CD14-positive monocyte (primary cell): ENCODE measurements around the gene AQP6. TPM values are rescaled to one million over a fixed set of nuclear protein-coding genes. Genes with fewer than 3 reads are reported as not detected.

ENCODE experiments used
- DNase-seq, 3 donors: peaks; one replicate each; pipeline ENCODE4 v3.0.0-alpha.2; 2011 to 2022
- H2AFZ ChIP-seq: 2 replicates; pipeline ENCODE4 v1.6.0; 2012; ENCODE audit warnings: mild to moderate bottlenecking, low read depth, low read length, inconsistent platforms; ENCODE audit not compliant: insufficient read depth, poor library complexity, severe bottlenecking
- H3K27ac ChIP-seq, 2 donors: 1 replicate in 1 of 2; 2 replicates in 1 of 2; pipeline ENCODE4 v1.5.1; 2012 to 2013; ENCODE audit warnings: low read length in 2 of 2, control low read depth in 1 of 2, inconsistent platforms in 1 of 2, low read depth in 1 of 2, mild to moderate bottlenecking in 1 of 2
- H3K27me3 ChIP-seq, 2 donors: one replicate each; pipeline versions ENCODE4 v1.6.0 to v1.6.1; 2011 to 2013; ENCODE audit warnings: low read length in 2 of 2; ENCODE audit not compliant: control insufficient read depth in 2 of 2, insufficient read depth in 2 of 2
- H3K36me3 ChIP-seq, 2 donors: replicated peaks in 1 of 2; 1 replicate in 1 of 2; 2 replicates in 1 of 2; pipeline versions ENCODE4 v1.5.1 to v1.6.1; 2012 to 2013; ENCODE audit warnings: low read length in 2 of 2, control low read depth in 1 of 2, inconsistent platforms in 1 of 2, mild to moderate bottlenecking in 1 of 2; ENCODE audit not compliant: insufficient read depth in 2 of 2, control insufficient read depth in 1 of 2
- H3K4me1 ChIP-seq, 2 donors: 1 replicate in 1 of 2; 2 replicates in 1 of 2; pipeline versions ENCODE4 v1.5.1 to v1.6.1; 2012 to 2013; ENCODE audit warnings: low read length in 2 of 2, control low read depth in 1 of 2, inconsistent platforms in 1 of 2, mild to moderate bottlenecking in 1 of 2, moderate library complexity in 1 of 2; ENCODE audit not compliant: insufficient read depth in 2 of 2, control insufficient read depth in 1 of 2
- H3K4me2 ChIP-seq: replicated peaks from 2 replicates; pipeline ENCODE3; 2012; ENCODE audit warnings: low read length, moderate library complexity, mild to moderate bottlenecking; ENCODE audit not compliant: poor library complexity, severe bottlenecking; ENCODE audit errors: extremely low read depth
- H3K4me3 ChIP-seq, 3 experiments: fragments of 200-600 bp in 1 of 3; sonication (generic) in 1 of 3; replicated peaks in 1 of 3; 1 replicate in 2 of 3; 2 replicates in 1 of 3; pipeline ENCODE4 v1.5.1; 2011 to 2013; ENCODE audit warnings: low read length in 3 of 3, mild to moderate bottlenecking in 3 of 3, control low read depth in 2 of 3, low read depth in 2 of 3, inconsistent platforms in 1 of 3, moderate library complexity in 1 of 3
- H3K79me2 ChIP-seq: 2 replicates; pipeline ENCODE4 v1.6.0; 2012; ENCODE audit warnings: mild to moderate bottlenecking, control low read depth, inconsistent platforms, low read length, moderate library complexity; ENCODE audit not compliant: insufficient read depth
- H3K9ac ChIP-seq: 2 replicates; pipeline ENCODE4 v1.6.0; 2017; ENCODE audit warnings: low read length, mild to moderate bottlenecking; ENCODE audit not compliant: insufficient read depth, poor library complexity, severe bottlenecking
- H3K9me3 ChIP-seq, 2 donors: replicated peaks in 1 of 2; 1 replicate in 1 of 2; 2 replicates in 1 of 2; pipeline versions ENCODE4 v1.5.1 to v1.6.1; 2012 to 2013; ENCODE audit warnings: low read length in 2 of 2, control low read depth in 1 of 2; ENCODE audit not compliant: control insufficient read depth in 1 of 2, insufficient read depth in 1 of 2
- H4K20me1 ChIP-seq: 2 replicates; pipeline ENCODE4 v1.6.0; 2012; ENCODE audit warnings: mild to moderate bottlenecking, low read length, control low read depth, moderate library complexity; ENCODE audit not compliant: insufficient read depth
- H3K27ac Mint-ChIP-seq, 7 donors: one replicate each; pipeline ENCODE4 v1.8.0; 2020; ENCODE audit warnings: mild to moderate bottlenecking in 7 of 7, mixed read lengths in 7 of 7, moderate library complexity in 6 of 7, inconsistent platforms in 2 of 7
- H3K27me3 Mint-ChIP-seq, 3 donors: one replicate each; pipeline ENCODE4 v1.8.0; 2021 to 2022; ENCODE audit warnings: low read depth in 3 of 3, mild to moderate bottlenecking in 3 of 3, mixed read lengths in 3 of 3, moderate library complexity in 3 of 3, inconsistent platforms in 1 of 3
- H3K36me3 Mint-ChIP-seq, 2 donors: one replicate each; pipeline ENCODE4 v1.8.0; 2020; ENCODE audit warnings: mixed read lengths in 2 of 2, inconsistent platforms in 1 of 2, mild to moderate bottlenecking in 1 of 2
- H3K4me1 Mint-ChIP-seq: one replicate; pipeline ENCODE4 v1.8.0; 2020; ENCODE audit warnings: mild to moderate bottlenecking, mixed read lengths
- H3K4me3 Mint-ChIP-seq, 2 donors: one replicate each; pipeline ENCODE4 v1.8.0; 2020; ENCODE audit warnings: mild to moderate bottlenecking in 2 of 2, mixed read lengths in 2 of 2, moderate library complexity in 1 of 2
- H3K9me3 Mint-ChIP-seq, 7 donors: one replicate each; pipeline ENCODE4 v1.8.0; 2020 to 2022; ENCODE audit warnings: mixed read lengths in 7 of 7, mild to moderate bottlenecking in 6 of 7, moderate library complexity in 6 of 7, inconsistent platforms in 2 of 7
- WGBS: methylation state at CpG from one replicate; pipeline ENCODE4 v1.1.5; 2013; ENCODE audit warnings: missing lambda C conversion rate; ENCODE audit not compliant: insufficient coverage; 5-methylcytosine and 5-hydroxymethylcytosine counted together
- intact Hi-C, 2 donors: fragments of 100-400 bp; cut with micrococcal nuclease; formaldehyde crosslinking; loops; one replicate each; pipeline versions ENCODE4 v1.15.0 to v1.15.1; 2023
- polyA plus RNA-seq, 3 donors: library from polyadenylated mRNA; depleted of rRNA in 1 of 3; unstranded in 2 of 3; stranded (reverse) in 1 of 3; fragments of 300-500 nt in 2 of 3; fragments of >200 nt in 1 of 3; fragmentation: Illumina TruSeq in 2 of 3; gene quantifications; 1 replicate in 2 of 3; 2 replicates in 1 of 3; pipeline ENCODE4 v1.2.3, GENCODE V29; 2012 to 2021
- TF ChIP-seq, protein P1 (sequence below): fragments of 200-600 bp; IDR thresholded peaks from one replicate; pipeline ENCODE4 v1.8.0; 2022; ENCODE audit warnings: antibody characterized with exemption, mild to moderate bottlenecking

Gene AQP6
- polyA plus RNA-seq, 3 donors = 0.04 TPM; not detected in 2

DNA sequence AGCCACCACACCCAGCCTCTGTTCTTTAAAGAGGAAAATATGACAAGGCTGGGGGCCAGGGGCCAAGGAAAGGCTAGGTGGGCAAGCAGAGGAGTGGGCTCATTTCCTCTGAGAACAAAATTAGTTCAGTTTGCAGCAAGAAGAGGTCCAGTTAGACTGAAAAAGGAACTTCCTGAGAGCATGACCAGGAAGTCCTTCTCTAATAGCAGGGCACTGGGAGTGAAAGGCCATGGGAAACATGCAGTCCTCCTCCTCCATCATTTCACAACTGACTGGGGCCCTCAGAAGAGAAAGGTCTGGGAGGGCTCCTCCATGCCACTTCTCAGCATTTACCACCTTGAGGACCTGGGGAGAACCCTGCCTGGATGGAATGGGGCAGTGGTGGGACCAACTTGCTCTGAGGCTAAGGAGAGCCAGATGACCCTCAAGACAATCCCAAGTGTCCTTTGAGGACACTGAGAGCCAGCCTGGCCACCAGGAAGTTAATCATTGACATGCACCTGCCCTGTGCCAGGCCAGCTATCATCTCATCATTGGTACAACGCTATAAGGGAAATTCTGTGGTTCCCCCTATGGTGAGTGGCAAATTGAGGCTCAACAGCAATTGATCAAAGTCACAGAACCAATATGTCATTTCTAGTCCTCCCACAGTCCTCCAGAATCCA, 20.2 kb upstream of the AQP6 start:
- Mint-ChIP-seq H3K4me1 (peaks cover 48% of the 10 kb centered on the region), H3K9me3 (peaks cover 0 to 11% (median 0%) of the 10 kb centered on the region in 7 donors), H3K27ac (no peak overlapping the region), H3K4me3 (peak overlapping the region in 1 of 2 donors; percentile 71), H3K27me3 (peaks cover 83 to 87% (median 84%) of the 10 kb centered on the region in 3 donors), H3K36me3 (peaks cover 0 to 5% of the 10 kb centered on the region in 2 donors)
- intact Hi-C loops = no loop called here
- no CpG with 5 or more reads among the region's 1 CpG for WGBS
- Histone ChIP-seq H3K9ac (no peak overlapping the region), H3K4me1 (peaks cover 44 to 51% of the 10 kb centered on the region in 2 donors), H3K36me3 (no peaks in the 10 kb centered on the region), H2AFZ (no peak overlapping the region), H3K79me2 (no peaks in the 10 kb centered on the region), H4K20me1 (no peaks in the 10 kb centered on the region), H3K9me3 (peaks cover 0 to 30% of the 10 kb centered on the region in 2 donors), H3K27ac (no peak overlapping the region), H3K4me2 (no peak overlapping the region), H3K27me3 (peaks cover 32 to 81% of the 10 kb centered on the region in 2 donors), H3K4me3 (no peak overlapping the region)
- DNase-seq = no peak
- TF ChIP-seq, protein P1, sequence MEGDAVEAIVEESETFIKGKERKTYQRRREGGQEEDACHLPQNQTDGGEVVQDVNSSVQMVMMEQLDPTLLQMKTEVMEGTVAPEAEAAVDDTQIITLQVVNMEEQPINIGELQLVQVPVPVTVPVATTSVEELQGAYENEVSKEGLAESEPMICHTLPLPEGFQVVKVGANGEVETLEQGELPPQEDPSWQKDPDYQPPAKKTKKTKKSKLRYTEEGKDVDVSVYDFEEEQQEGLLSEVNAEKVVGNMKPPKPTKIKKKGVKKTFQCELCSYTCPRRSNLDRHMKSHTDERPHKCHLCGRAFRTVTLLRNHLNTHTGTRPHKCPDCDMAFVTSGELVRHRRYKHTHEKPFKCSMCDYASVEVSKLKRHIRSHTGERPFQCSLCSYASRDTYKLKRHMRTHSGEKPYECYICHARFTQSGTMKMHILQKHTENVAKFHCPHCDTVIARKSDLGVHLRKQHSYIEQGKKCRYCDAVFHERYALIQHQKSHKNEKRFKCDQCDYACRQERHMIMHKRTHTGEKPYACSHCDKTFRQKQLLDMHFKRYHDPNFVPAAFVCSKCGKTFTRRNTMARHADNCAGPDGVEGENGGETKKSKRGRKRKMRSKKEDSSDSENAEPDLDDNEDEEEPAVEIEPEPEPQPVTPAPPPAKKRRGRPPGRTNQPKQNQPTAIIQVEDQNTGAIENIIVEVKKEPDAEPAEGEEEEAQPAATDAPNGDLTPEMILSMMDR = no peak

DNA sequence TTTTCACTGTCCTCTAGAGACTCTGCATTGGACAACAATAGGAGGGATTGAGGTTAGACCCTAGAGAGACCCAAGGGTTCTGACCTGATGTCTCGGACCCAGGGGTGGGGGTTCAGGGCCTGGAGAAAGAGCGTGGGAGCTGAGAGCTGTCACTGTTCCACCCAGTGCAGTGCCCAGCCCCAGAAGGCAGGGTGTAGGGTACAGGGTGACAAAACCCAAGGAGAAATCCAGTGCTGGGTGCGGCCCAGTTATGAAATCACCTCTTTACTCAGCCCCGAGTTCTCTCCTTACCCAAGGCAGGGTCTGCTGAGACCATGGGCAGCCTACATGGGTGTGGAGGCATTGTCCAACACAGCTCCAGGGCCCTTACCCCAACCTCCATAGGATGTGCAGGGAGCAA, 19.6 kb upstream of the AQP6 start:
- no peaks in the 10 kb centered on the region for H3K79me2 ChIP-seq
- H3K36me3 ChIP-seq = no peaks in the 10 kb centered on the region
- TF ChIP-seq, protein P1 = no peak
- no peak overlapping the region for H3K4me3 ChIP-seq
- H3K27ac Mint-ChIP-seq = no peak overlapping the region
- DNase-seq = no peak
- H3K9me3 ChIP-seq = peaks cover 0 to 37% of the 10 kb centered on the region in 2 donors
- WGBS = 82% methylated on average over 2 of the region's 4 CpGs
- H3K4me3 Mint-ChIP-seq = peak overlapping the region in 1 of 2 donors; percentile 71
- H3K9me3 Mint-ChIP-seq = peaks cover 0 to 11% (median 0%) of the 10 kb centered on the region in 7 donors
- H3K4me2 ChIP-seq = no peak overlapping the region
- H3K27me3 Mint-ChIP-seq = peaks cover 83 to 87% (median 86%) of the 10 kb centered on the region in 3 donors
- peaks cover 44 to 51% of the 10 kb centered on the region in 2 donors for H3K4me1 ChIP-seq
- H3K36me3 Mint-ChIP-seq = peaks cover 0 to 5% of the 10 kb centered on the region in 2 donors
- no peaks in the 10 kb centered on the region for H4K20me1 ChIP-seq
- H3K4me1 Mint-ChIP-seq = peaks cover 43% of the 10 kb centered on the region
- no peak overlapping the region for H2AFZ ChIP-seq
- intact Hi-C loops = no loop called here
- H3K27ac ChIP-seq = no peak overlapping the region
- H3K27me3 ChIP-seq = peaks cover 39 to 85% of the 10 kb centered on the region in 2 donors
- no peak overlapping the region for H3K9ac ChIP-seq
